Mucosa of stomach (tissue), 1 donor: ENCODE measurements around the gene DLGAP4.

ENCODE experiments used
- H3K27me3 ChIP-seq: one replicate; pipeline ENCODE4 v1.7.0; 2013; ENCODE audit warnings: mild to moderate bottlenecking, low read length; ENCODE audit not compliant: control insufficient read depth, insufficient read depth
- H3K36me3 ChIP-seq: one replicate; pipeline ENCODE4 v1.7.0; 2013; ENCODE audit warnings: low read length; ENCODE audit not compliant: control insufficient read depth, insufficient read depth
- H3K4me1 ChIP-seq: one replicate; pipeline ENCODE4 v1.7.0; 2013; ENCODE audit warnings: mild to moderate bottlenecking, low read length; ENCODE audit not compliant: control insufficient read depth, insufficient read depth
- H3K4me3 ChIP-seq: one replicate; pipeline ENCODE4 v1.7.0; 2013; ENCODE audit warnings: low read length
- H3K9ac ChIP-seq: one replicate; pipeline ENCODE4 v1.7.0; 2013; ENCODE audit warnings: mild to moderate bottlenecking, low read length, moderate library complexity
- H3K9me3 ChIP-seq: one replicate; pipeline ENCODE4 v1.7.0; 2013; ENCODE audit warnings: mild to moderate bottlenecking, low read length, moderate library complexity; ENCODE audit not compliant: control insufficient read depth
- donor health status: Pancreatic carcinoma.

DLGAP4 gene

GRCh38 chr20:36306553-36307411 lies 643 bp downstream of the DLGAP4 start:
- Histone ChIP-seq H3K36me3 (no peaks in the 10 kb centered on the region), H3K4me3 (no peak overlapping the region), H3K4me1 (no peaks in the 10 kb centered on the region), H3K27me3 (peaks cover 73% of the 10 kb centered on the region), H3K9me3 (no peaks in the 10 kb centered on the region), H3K9ac (no peak overlapping the region)

- no peaks in the 10 kb centered on the region for H3K9me3 ChIP-seq
- peaks cover 75% of the 10 kb centered on the region for H3K27me3 ChIP-seq
- H3K36me3 ChIP-seq: no peaks in the 10 kb centered on the region
- H3K4me1 ChIP-seq: no peaks in the 10 kb centered on the region
- no peak overlapping the region for H3K9ac ChIP-seq
- no peak overlapping the region for H3K4me3 ChIP-seq
Measured at GRCh38 chr20:36307412-36308325, 1.5 kb downstream of the DLGAP4 start.

- H3K4me3 ChIP-seq: no peak overlapping the region
- H3K9ac ChIP-seq: no peak overlapping the region
- H3K27me3 ChIP-seq: peaks cover 76% of the 10 kb centered on the region
- no peaks in the 10 kb centered on the region for H3K36me3 ChIP-seq
- no peaks in the 10 kb centered on the region for H3K4me1 ChIP-seq
- H3K9me3 ChIP-seq: no peaks in the 10 kb centered on the region
Measured at GRCh38 chr20:36308353-36308752, 2.2 kb downstream of the DLGAP4 start.

GRCh38 chr20:36308986-36309385 lies 2.8 kb downstream of the DLGAP4 start:
- Histone ChIP-seq H3K9ac (no peak overlapping the region), H3K27me3 (peaks cover 70% of the 10 kb centered on the region), H3K9me3 (no peaks in the 10 kb centered on the region), H3K4me3 (no peak overlapping the region), H3K36me3 (no peaks in the 10 kb centered on the region), H3K4me1 (no peaks in the 10 kb centered on the region)

- Histone ChIP-seq H3K4me1 (no peaks in the 10 kb centered on the region), H3K4me3 (no peak overlapping the region), H3K27me3 (peaks cover 64% of the 10 kb centered on the region), H3K36me3 (no peaks in the 10 kb centered on the region), H3K9me3 (no peaks in the 10 kb centered on the region), H3K9ac (no peak overlapping the region)
Measured at GRCh38 chr20:36309643-36310042, 3.5 kb downstream of the DLGAP4 start.

GRCh38 chr20:36310215-36310981 lies 4.3 kb downstream of the DLGAP4 start:
- H3K36me3 ChIP-seq: no peaks in the 10 kb centered on the region
- H3K9me3 ChIP-seq: no peaks in the 10 kb centered on the region
- H3K9ac ChIP-seq: no peak overlapping the region
- no peak overlapping the region for H3K4me3 ChIP-seq
- H3K4me1 ChIP-seq: no peaks in the 10 kb centered on the region
- peaks cover 57% of the 10 kb centered on the region for H3K27me3 ChIP-seq

GRCh38 chr20:36311141-36311853 lies 5.2 kb downstream of the DLGAP4 start:
- Histone ChIP-seq H3K36me3 (no peaks in the 10 kb centered on the region), H3K4me1 (no peaks in the 10 kb centered on the region), H3K9me3 (no peaks in the 10 kb centered on the region), H3K27me3 (peaks cover 51% of the 10 kb centered on the region), H3K4me3 (no peak overlapping the region), H3K9ac (no peak overlapping the region)

- Histone ChIP-seq H3K27me3 (peaks cover 44% of the 10 kb centered on the region), H3K9ac (no peak overlapping the region), H3K4me1 (no peaks in the 10 kb centered on the region), H3K4me3 (no peak overlapping the region), H3K36me3 (no peaks in the 10 kb centered on the region), H3K9me3 (no peaks in the 10 kb centered on the region)
Measured at GRCh38 chr20:36311854-36312723, 6.0 kb downstream of the DLGAP4 start.

- no peak overlapping the region for H3K9ac ChIP-seq
- H3K36me3 ChIP-seq: no peaks in the 10 kb centered on the region
- peaks cover 36% of the 10 kb centered on the region for H3K27me3 ChIP-seq
- no peaks in the 10 kb centered on the region for H3K9me3 ChIP-seq
- H3K4me3 ChIP-seq: no peak overlapping the region
- H3K4me1 ChIP-seq: no peaks in the 10 kb centered on the region
Measured at GRCh38 chr20:36312724-36313441, 6.7 kb downstream of the DLGAP4 start.

GRCh38 chr20:36313476-36313875 lies 7.3 kb downstream of the DLGAP4 start:
- no peak overlapping the region for H3K4me3 ChIP-seq
- H3K9ac ChIP-seq: no peak overlapping the region
- no peaks in the 10 kb centered on the region for H3K4me1 ChIP-seq
- peaks cover 32% of the 10 kb centered on the region for H3K27me3 ChIP-seq
- H3K9me3 ChIP-seq: no peaks in the 10 kb centered on the region
- no peaks in the 10 kb centered on the region for H3K36me3 ChIP-seq
